NCI-H82 (cell line): ENCODE measurements around the gene CXCL17.

Experiments
- DNase-seq: peaks from one replicate; lab custom pipeline; 2025; lab: John Stamatoyannopoulos, UW

The CXCL17 gene

DNA sequence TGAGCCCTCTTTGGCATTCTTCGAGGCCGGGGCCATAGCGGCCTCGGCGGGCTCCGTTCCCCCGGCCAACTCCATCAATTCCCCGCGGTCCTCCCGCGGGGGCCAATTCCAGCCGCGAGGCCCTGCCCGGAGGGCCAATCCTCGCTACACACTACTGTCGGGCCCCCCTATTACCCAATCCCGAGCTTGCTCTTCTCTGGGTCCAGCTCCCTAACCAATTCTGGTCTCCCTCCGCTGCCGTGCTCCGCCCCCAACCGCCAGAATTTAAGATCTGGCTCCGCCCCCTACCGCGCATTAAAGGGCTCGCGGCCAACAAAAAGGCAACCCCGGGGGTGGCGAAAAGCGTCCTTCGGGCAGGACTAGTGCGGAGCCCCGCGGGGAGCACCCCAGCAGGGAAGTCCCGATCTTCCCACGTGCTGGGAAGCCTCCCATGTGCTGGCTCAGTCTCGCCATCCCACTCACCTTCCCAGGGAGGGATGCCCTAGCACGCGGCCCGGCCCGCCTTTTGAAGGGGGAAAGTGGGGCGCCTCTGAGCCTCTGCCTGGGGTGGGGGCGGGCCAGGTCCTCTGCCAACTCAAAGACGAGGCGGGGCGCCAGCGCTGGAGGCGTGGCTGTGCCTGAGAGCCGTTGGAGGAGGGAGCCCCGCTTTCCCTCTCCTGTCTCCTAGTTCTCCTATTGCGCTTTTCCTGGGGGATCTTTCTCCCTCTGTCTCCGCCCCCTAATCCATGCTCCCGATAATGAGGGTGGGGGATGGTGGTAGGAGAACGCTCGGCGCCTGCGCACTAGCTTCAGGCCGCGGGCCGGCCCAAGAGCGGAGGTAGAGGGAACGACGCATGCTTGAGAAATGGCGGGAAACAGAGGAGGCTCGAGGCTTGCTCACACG is 19.0 kb downstream of the CXCL17 start:
- DNase-seq, result peak; percentile 90

DNA sequence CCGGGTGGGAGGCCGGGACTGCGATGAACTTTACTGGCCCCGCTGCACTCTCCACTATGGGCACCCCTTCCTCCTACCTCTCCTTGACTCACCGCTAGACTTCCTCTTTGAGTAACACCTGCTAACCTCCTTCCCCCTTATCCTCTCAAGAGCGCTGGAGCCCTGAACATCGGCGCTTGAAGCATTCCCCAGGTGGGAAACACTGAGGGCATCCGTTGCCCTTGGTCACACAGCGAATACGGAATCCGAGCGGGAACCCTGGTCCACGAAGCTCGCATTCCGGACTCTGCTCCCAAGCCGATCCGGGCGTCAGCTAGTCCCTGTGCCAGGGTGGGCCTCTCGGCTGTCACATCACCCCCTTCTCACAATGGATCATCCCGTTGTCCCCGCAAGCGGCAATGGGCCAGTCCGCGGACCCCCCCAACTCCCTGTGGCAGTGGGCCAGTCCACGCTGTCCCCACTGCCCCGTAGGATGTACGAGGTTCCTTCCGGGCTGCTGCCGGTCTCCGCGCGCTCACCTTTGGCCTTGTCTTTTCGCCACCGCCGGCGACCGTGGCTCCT is 19.8 kb downstream of the CXCL17 start:
- DNase-seq, result peak; percentile 58

DNA sequence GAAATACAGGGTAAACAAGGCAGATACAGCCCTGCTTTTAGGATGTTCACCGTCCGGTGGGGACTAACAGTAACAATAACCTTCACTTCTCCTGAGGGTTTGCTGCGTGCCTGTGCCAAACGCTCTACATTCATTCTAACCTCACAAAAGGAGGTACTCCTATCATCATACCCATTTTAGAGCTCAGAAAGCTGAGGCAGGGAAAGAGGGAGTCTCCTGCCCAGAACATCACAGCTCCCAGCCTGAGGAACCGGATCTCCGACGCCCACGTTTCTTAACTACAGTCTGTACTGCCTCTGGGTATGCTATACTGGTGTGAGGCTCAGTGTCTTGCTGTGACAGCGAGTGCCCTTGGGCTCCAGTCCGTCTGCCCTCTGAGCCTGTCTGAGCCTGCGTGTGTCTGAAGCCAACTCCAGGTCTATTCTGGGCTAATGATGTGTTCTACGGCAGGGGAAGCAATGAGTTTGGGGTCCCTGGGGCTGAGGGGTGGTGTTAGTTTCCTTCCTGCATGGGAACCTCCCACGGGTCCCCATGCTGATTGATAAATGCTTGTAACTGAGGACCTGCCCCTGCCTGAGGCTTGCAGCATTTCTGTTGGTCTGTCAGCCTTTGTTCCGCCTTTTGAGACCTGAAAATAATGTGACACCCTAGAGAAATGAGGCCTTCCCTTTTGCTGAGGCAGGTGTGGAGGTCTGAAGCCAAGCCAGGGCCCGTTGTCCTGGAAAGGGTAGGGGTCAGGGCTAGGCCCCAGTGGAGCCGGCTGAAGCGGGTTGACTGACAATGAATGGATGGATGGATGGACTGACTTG is 20.4 kb downstream of the CXCL17 start:
- DNase-seq, result no peak

DNA sequence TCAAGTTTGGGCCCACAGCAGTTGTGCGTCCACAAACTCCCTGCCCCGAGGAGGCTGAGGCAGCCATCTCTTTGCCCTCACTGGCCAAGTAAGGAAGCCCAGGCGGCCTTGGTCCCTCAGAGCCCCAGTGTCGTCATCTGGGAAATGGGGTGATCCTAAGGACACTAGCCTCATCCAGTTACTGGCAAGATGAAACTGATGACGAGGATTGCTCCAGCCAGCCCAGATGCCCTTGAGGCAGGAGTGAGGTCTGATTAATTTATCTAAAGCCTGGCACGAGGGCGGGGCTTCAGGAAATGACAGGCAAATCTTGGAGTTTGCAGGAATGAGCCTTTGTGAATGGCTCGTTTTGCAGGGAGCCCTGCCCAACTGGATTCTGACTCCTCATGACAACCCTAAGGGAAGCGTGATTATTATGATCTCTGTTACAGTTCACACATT is 21.1 kb downstream of the CXCL17 start:
- no peak for DNase-seq

DNA sequence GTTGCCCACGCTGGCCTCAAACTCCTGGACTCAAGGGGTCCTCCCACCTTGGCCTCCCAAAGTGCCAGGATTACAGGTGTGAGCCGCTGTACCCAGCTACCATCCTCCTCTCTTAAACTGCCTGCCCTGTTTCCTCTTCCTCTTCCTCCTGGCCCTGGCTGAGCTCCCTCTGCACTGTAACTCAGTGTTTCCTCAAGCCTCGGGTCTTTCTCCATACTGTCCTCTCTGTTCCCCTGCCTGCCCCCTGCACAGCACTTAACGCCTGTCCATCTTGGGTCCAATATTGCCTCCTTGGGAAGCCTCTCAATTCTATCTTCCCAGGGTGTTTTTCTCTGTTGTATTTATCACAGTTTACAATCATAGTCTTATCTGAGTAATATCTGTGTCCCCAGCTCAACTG is 21.6 kb downstream of the CXCL17 start:
- no peak for DNase-seq

DNA sequence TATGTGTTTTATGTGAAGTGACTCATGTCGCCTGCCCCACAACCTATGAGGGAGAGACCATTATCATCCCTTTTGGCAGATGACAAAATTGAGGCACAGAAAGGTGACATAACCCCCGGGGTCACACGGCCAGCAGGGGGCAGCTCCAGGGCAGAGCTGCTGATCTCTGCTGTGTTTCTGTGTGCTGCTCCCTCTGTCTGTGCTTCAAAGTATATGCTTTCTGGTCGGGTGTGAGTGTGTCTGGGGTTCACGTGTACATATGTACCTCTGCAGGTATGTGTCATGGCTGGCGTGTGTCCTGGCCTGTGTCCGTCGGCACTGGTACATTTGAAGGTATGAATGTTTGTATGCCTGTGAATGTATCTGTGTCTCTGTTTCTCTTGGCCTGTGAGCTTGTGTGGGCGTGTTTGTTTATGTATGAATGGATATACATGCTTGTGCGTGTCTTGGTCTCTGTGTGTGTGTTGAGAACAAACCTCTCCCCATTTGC is 22.6 kb downstream of the CXCL17 start:
- peak; percentile 66 for DNase-seq

DNA sequence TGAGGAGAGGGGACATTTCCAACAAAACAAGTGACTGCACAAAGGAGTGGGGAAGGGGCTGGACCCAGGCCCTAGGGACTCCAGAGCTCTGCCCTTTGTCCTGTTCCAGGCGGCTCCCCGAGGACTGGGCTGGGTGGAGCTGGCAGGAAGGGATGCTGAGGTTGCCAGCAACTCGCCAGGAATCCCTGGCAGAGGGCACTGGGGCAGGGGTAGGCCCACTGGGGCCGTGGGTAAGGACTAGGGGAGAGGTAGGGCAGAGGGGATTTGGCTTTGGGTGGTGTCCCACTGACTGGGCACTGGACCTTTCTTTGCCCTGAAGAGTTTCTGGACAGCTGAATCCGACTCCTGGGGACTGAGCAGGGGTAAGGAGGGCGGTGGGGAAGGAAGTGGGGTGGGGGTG is 23.4 kb downstream of the CXCL17 start:
- DNase-seq, result no peak

DNA sequence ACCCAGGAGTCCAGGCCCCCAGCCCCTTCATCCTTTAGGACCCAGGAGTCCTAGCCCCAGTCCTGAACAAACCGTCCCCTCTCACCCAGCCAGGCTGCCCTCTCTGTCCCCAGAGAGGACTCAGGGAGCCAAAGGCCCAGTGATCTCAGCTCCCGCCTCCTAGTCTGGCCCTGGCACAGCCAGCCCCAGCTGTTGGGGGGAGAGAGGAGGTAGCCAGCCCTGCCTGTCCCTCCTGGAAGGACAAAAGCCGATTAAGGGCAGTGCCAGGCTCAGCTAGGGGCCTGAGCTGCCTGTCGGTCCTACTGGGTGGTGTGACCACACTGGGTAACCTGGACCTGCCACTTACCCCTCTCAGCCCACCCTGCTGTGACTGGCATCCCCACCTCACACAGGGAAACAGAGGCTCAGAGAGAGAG is 30.1 kb downstream of the CXCL17 start:
- no peak for DNase-seq

DNA sequence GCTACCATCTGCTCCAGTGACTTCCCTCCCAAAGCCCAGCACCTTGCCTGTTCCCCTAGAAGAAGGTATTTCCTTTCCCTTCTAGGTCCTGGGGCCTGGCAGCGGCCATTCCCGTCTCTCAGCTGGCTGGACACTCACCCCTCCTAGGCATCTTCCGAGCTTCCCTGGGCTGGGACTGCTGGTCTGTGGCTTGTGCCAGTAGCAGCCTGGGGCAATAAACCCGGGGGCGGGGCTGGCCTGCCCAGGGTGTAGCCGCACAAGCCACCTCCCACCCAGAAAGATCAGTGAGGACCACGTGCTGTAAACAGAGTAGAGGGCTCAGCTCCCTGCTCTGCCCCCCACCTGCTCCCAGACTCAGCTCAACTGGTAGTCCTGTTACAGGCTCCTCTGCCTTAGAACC is 30.5 kb downstream of the CXCL17 start:
- peak; percentile 83 for DNase-seq

DNA sequence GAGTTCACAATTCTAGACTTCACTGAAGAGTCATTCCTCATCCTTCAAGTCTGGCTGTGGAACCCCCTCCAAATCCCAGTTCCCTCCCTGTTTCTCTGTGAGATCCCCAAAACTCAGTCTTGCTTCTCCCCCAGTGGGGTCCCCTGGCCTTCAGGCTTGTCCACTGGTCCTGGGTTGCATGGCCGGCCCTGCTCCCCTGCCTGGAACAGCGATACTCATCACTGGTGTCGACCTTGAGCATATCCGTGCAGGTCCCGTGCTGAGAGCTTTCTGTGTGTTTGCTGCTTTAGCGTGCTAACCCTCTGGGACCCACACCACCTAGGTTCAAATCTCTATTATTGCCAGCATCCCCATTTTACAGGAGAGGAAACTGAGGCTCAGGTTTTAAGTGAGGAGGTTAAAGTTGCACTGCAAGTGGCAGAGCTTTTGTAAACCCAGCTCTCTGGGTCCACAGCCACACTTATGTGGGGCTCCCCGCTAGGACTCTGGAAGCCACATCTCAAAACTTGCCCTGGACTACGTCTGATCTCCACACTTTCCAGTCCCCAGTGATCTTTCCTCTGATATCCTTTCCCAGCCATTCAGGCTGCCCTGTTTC is 31.1 kb downstream of the CXCL17 start:
- DNase-seq, result no peak

DNA sequence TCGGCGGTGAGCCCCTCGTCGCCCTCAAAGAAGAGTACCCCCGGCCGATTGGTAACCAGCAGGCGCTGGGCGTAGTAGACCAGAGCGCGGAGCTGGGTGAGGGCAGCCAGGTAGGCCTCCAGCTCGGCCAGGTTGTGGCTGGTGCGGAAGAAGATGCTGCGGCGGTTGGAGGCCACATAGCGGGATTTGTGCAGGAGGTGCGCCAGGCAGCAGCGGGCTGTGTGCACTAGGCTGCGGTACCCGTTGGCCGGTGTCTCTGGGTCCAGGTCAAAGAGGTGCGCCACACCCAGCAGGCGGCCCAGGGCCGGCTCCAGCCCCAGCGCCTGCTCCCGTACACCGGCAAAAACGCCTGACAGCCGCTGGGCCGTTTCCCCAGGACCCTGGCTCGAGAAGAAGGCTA is 32.4 kb downstream of the CXCL17 start:
- no peak for DNase-seq

DNA sequence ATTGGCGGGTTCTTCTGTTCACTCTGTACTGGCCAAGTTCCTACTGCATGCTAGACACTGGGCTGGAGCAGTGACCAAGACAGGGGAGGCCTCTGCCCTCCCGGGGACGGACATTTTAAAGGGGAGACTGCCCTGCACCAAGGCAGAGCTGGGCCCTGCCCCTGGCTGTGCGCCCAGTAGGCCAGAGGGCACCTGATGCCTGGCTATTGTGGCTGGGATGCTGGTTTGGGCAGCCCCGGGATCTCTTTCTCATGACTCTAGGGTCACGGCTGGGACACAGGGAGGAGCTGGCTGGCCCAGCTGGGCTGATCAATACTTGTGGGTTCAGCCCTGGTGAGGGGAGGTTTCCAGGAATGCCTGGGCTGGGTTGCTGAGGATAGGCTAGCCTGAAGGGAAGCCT is 33.3 kb downstream of the CXCL17 start:
- DNase-seq, result no peak

DNA sequence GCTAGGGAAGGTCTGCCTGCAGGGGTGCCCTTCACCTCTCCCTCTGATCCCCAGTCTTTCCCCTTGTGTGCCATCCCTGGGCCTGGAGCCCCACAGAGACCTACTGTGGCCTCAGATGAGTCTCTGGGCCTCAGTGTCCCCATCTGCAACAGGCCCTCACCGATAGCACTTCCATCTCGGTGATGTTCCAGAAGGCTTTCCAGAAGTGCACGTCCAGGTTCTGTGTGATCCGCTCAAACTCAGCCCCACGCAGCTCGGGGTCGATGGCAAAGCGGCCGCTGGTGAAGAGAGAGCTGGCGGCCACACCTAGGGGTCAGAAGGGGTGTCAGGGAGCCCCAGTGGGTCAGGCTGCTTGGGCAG is 35.0 kb downstream of the CXCL17 start:
- no peak for DNase-seq

DNA sequence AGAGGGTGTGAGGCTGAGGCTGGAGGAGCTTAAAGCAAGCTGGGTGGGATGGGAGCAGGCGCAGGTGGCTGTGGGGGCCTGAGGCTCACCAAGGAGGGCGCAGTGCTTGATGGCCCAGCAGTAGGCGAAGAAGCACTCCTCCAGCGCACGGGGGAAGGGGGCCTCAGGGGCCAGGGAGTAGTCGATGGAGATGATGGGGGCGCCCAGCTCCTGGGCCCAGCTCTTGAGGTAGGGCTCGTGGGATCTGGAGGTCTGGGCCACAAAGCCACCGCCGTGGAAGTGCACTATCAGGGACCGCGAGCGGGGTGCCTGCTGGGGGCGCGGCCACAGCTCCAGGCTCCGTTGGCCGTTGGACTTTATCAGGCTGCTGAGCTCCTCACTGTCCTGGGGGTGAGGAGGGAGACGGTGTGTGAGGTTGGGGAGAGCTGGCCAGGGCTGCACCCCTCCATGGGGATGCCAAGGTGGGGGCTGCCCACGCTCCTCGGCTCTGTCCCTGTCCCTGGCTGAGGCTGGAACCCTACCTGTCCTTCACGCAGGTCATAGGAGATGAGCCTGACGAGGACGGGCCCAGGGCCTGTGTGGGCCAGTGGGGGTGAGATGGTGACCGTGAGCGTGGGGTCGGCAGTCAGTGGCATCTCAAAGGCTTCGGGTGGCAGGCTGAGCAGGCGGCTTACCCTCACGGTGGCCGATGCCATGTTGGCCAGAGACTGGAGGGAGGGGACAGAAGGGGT is 35.5 kb downstream of the CXCL17 start:
- no peak for DNase-seq

DNA sequence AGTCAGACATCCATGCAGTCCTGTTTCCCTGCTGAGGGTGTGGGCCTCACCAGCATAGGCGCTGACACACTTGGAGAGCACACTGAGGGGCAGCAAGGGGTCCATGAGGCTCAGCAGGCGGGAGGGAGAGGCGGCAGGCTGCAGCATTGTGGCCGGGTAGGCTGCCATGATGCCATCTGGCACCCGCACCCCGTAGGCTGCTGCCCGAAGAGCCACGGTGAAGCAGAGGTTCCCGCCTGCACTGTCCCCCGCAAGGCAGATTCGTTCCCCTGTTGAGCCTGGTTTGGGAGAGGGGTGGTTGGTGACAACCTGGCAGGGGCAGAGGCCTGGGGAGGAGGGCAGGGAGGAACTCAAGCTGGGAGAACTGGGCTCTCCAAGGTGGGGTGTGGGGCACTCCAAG is 36.6 kb downstream of the CXCL17 start:
- no peak for DNase-seq

DNA sequence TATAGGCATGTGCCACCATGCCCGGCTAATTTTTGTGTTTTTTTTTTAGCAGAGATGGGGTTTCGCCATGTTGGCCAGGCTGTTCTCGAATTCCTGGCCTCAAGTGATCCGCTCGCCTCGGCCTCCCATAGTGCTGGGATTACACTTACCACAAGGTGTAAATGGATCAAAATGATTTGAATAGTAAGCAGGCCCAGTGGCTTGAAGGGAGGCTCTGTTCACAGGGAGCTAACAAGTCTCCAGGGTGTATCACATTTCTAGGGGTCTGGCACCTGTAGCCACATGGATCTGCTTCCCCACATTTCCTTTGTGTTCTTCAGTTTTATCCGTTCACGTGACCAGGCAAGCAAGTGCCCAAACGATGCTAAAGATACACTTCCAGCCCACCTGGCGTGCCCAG is 39.2 kb downstream of the CXCL17 start:
- DNase-seq, result no peak

DNA sequence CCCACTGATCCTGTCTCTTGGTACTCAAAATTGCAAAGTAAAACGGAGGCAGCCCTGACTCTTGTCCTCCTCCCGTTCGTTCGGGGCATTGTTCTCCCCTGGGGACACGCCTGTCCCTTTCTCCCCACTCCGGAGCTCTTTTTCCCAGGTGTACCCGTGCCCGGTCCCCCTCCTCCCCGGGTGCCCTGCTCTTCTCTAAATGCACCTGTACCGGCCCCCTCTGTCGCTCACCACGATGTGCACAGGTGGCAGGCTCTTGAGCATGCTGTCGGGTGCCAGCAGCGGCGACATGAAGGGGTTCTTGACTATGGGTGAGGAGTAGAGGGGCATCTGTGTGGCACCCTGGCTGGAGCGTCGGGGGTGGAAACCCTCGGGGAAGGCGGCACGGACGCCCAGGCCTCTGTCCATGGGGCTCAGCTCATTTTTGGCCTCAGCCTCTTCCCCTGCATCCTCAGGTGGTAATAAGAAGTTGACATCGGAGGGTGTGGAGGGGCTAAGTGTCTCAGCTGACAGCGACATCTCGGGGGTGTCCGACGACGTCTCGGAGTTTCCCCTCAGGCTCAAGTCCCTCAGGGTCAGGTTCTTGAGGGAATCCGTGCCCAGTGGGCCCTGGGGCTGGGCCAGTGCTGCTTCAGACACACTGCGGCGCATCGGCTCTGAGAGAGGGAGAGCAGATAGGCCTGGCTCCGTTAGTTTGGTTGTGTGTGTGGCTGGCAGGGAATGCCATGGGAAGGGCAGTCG is 40.2 kb downstream of the CXCL17 start:
- no peak for DNase-seq

DNA sequence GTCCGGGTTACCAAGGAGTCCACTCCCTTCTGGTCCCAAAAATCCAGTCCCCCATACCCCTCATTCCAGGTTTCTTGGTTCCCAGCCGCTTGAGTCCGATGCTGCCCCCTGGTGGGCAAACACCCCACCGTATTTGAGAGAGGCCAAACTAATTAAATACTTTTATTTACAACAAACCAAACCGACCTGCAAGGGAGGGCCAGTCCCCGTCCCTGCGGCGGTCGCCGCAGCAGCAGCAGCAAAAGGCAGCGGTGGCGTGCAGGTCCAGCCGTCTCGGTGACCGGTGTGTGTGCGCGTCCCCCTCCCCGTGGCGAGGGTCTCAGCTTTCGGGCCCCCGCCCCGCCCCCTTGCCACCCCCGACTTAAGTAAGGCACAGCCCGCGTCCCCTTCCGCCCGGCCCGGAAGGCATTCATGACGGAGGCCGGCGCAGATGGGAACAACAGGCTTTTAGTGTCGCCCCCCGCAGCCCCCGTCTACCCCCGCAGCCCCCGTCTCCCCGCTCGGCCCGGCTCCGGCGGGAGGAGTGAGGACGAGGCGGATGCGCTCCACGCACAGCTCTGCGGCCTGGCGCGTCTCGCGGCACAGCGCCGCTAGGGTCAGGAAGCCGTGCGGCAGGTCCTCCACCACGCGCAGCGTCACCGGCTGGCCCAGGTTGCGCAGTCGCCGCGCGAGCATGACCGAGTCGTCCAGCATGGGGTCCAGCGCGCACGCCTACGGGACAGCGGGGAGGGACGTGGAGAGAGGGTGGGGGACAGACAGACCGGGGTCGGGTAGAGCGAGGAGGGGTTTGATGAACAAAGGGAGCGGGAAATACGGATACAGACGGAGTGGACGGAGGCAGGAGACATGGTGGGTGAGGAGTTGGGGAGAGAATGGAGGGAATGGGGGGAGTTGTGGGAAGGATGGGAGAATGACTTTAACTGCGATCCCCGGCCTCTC is 41.1 kb downstream of the CXCL17 start:
- DNase-seq, result peak; percentile 90

DNA sequence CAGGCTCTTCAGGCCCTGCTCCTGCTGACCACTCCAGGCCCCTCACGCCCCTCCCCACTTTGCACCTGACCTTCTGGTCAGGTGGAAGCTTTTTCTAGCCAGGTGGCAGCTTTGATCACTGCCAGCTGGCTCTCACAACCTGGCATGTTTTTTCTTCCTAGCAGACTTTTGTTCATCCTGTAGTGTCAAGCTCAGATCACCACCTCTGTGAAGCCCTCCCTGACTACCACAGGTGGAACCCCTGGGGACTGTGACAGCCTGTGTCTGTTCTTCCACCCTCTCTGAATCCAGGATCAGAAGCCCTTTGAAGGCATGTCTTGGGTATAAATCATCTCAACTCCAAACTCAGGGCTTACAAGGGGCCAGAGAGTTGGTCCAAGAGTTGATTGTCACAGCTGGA is 42.3 kb downstream of the CXCL17 start:
- DNase-seq, result no peak
